ENCODE measurements around the gene ARL15. TPM values are rescaled to one million over a fixed set of nuclear protein-coding genes. Genes with fewer than 3 reads are reported as not detected.
"Not testable (repeated sequence)": the region's sequence is repeated elsewhere in the genome, so short reads cannot be mapped to it uniquely, and the experiment has no call there.

Gene ARL15
- total and polyA plus RNA-seq, 2 donors, result 25.4 to 91.4 TPM

- Histone ChIP-seq H3K27ac (ENCODE audit: low read depth) (no peak overlapping the region), H3K4me3 (ENCODE audit: low read depth, low read length) (no peak overlapping the region), H3K36me3 (ENCODE audit: insufficient read depth) (no peaks in the 10 kb centered on the region), H3K4me1 (ENCODE audit: insufficient read depth) (no peaks in the 10 kb centered on the region)
- no peak for DNase-seq (ENCODE audit: extremely low spot score)
- 73% methylated on average over 2 of the region's 2 CpGs for WGBS
These were observed 310.4 kb downstream of the ARL15 start for GRCh38 chr5:54000011-54000410.

- H3K27ac ChIP-seq (ENCODE audit: low read depth), result no peak overlapping the region
- no peak overlapping the region for H3K4me3 ChIP-seq (ENCODE audit: low read depth, low read length)
- WGBS, result 85% methylated on average over 5 of the region's 5 CpGs
- H3K36me3 ChIP-seq (ENCODE audit: insufficient read depth), result no peaks in the 10 kb centered on the region
- H3K4me1 ChIP-seq (ENCODE audit: insufficient read depth), result no peaks in the 10 kb centered on the region
- DNase-seq (ENCODE audit: extremely low spot score), result no peak
These were observed 312.4 kb downstream of the ARL15 start for GRCh38 chr5:53997736-53998627.

- Histone ChIP-seq H3K27ac (ENCODE audit: low read depth) (no peak overlapping the region), H3K4me3 (ENCODE audit: low read depth, low read length) (no peak overlapping the region), H3K36me3 (ENCODE audit: insufficient read depth) (no peaks in the 10 kb centered on the region), H3K4me1 (ENCODE audit: insufficient read depth) (no peaks in the 10 kb centered on the region)
- no peak for DNase-seq (ENCODE audit: extremely low spot score)
- 88% methylated on average over 4 of the region's 4 CpGs for WGBS
These were observed 314.4 kb downstream of the ARL15 start for GRCh38 chr5:53996008-53996407.

GRCh38 chr5:53994148-53994547 is 316.2 kb downstream of the ARL15 start:
- WGBS, result 83% methylated on average over 2 of the region's 2 CpGs
- Histone ChIP-seq H3K4me3 (ENCODE audit: low read depth, low read length) (no peak overlapping the region), H3K27ac (ENCODE audit: low read depth) (no peak overlapping the region), H3K36me3 (ENCODE audit: insufficient read depth) (no peaks in the 10 kb centered on the region), H3K4me1 (ENCODE audit: insufficient read depth) (no peaks in the 10 kb centered on the region)
- DNase-seq (ENCODE audit: extremely low spot score), result no peak

- WGBS, result 97% methylated on average over 4 of the region's 4 CpGs
- Histone ChIP-seq H3K36me3 (ENCODE audit: insufficient read depth) (no peaks in the 10 kb centered on the region), H3K27ac (ENCODE audit: low read depth) (no peak overlapping the region), H3K4me3 (ENCODE audit: low read depth, low read length) (no peak overlapping the region), H3K4me1 (ENCODE audit: insufficient read depth) (no peaks in the 10 kb centered on the region)
- DNase-seq (ENCODE audit: extremely low spot score), result no peak
These were observed 318.4 kb downstream of the ARL15 start for GRCh38 chr5:53991942-53992341.

- Histone ChIP-seq H3K36me3 (ENCODE audit: insufficient read depth) (no peaks in the 10 kb centered on the region), H3K4me3 (ENCODE audit: low read depth, low read length) (no peak overlapping the region), H3K4me1 (ENCODE audit: insufficient read depth) (no peaks in the 10 kb centered on the region), H3K27ac (ENCODE audit: low read depth) (no peak overlapping the region)
- no peak for DNase-seq (ENCODE audit: extremely low spot score)
- WGBS, result 82% methylated on average over 3 of the region's 3 CpGs
These were observed 323.3 kb downstream of the ARL15 start for GRCh38 chr5:53987101-53987500.

- Histone ChIP-seq H3K36me3 (ENCODE audit: insufficient read depth) (no peaks in the 10 kb centered on the region), H3K4me3 (ENCODE audit: low read depth, low read length) (no peak overlapping the region), H3K4me1 (ENCODE audit: insufficient read depth) (no peaks in the 10 kb centered on the region), H3K27ac (ENCODE audit: low read depth) (no peak overlapping the region)
- no peak for DNase-seq (ENCODE audit: extremely low spot score)
- 96% methylated on average over 5 of the region's 5 CpGs for WGBS
These were observed 324.6 kb downstream of the ARL15 start for GRCh38 chr5:53985796-53986195.

- H3K36me3 ChIP-seq (ENCODE audit: insufficient read depth), result no peaks in the 10 kb centered on the region
- H3K27ac ChIP-seq (ENCODE audit: low read depth), result no peak overlapping the region
- DNase-seq (ENCODE audit: extremely low spot score), result no peak
- no peaks in the 10 kb centered on the region for H3K4me1 ChIP-seq (ENCODE audit: insufficient read depth)
- WGBS, result 95% methylated on average over 1 of the region's 1 CpG
- no peak overlapping the region for H3K4me3 ChIP-seq (ENCODE audit: low read depth, low read length)
These were observed 325.4 kb downstream of the ARL15 start for GRCh38 chr5:53984971-53985370.

GRCh38 chr5:53983568-53984460 is 326.6 kb downstream of the ARL15 start:
- Histone ChIP-seq H3K4me1 (ENCODE audit: insufficient read depth) (no peaks in the 10 kb centered on the region), H3K36me3 (ENCODE audit: insufficient read depth) (no peaks in the 10 kb centered on the region), H3K27ac (ENCODE audit: low read depth) (no peak overlapping the region), H3K4me3 (ENCODE audit: low read depth, low read length) (no peak overlapping the region)
- 75% methylated on average over 10 of the region's 10 CpGs for WGBS
- no peak for DNase-seq (ENCODE audit: extremely low spot score)

GRCh38 chr5:53982319-53982718 is 328.1 kb downstream of the ARL15 start:
- 92% methylated on average over 2 of the region's 2 CpGs for WGBS
- not testable (repeated sequence) for DNase-seq (ENCODE audit: extremely low spot score); H3K27ac ChIP-seq (ENCODE audit: low read depth)

GRCh38 chr5:53980061-53980460 is 330.3 kb downstream of the ARL15 start:
- DNase-seq (ENCODE audit: extremely low spot score), result no peak
- Histone ChIP-seq H3K27ac (ENCODE audit: low read depth) (no peak overlapping the region), H3K4me1 (ENCODE audit: insufficient read depth) (no peaks in the 10 kb centered on the region)

More at GRCh38 chr5:53982319-53982718, 328.1 kb downstream of the ARL15 start:
- H3K4me3 ChIP-seq (ENCODE audit: low read depth, low read length); H3K4me1 ChIP-seq (ENCODE audit: insufficient read depth); H3K36me3 ChIP-seq (ENCODE audit: insufficient read depth): not testable (repeated sequence)

GRCh38 chr5:53974021-53974420 is 336.4 kb downstream of the ARL15 start:
- Histone ChIP-seq H3K27ac (ENCODE audit: low read depth) (no peak overlapping the region), H3K36me3 (ENCODE audit: insufficient read depth) (no peaks in the 10 kb centered on the region), H3K4me3 (ENCODE audit: low read depth, low read length) (no peak overlapping the region), H3K4me1 (ENCODE audit: insufficient read depth) (no peaks in the 10 kb centered on the region)
- WGBS, result 92% methylated on average over 1 of the region's 1 CpG
- no peak for DNase-seq (ENCODE audit: extremely low spot score)

More at GRCh38 chr5:53980061-53980460, 330.3 kb downstream of the ARL15 start:
- no peaks in the 10 kb centered on the region for H3K36me3 ChIP-seq (ENCODE audit: insufficient read depth)
- no peak overlapping the region for H3K4me3 ChIP-seq (ENCODE audit: low read depth, low read length)

GRCh38 chr5:53972314-53972713 is 338.1 kb downstream of the ARL15 start:
- Histone ChIP-seq H3K4me3 (ENCODE audit: low read depth, low read length) (no peak overlapping the region), H3K27ac (ENCODE audit: low read depth) (no peak overlapping the region), H3K36me3 (ENCODE audit: insufficient read depth) (no peaks in the 10 kb centered on the region), H3K4me1 (ENCODE audit: insufficient read depth) (no peaks in the 10 kb centered on the region)
- 94% methylated on average over 4 of the region's 4 CpGs for WGBS
- no peak for DNase-seq (ENCODE audit: extremely low spot score)

GRCh38 chr5:53971551-53971950 is 338.8 kb downstream of the ARL15 start:
- Histone ChIP-seq H3K4me1 (ENCODE audit: insufficient read depth) (no peaks in the 10 kb centered on the region), H3K36me3 (ENCODE audit: insufficient read depth) (no peaks in the 10 kb centered on the region), H3K4me3 (ENCODE audit: low read depth, low read length) (no peak overlapping the region), H3K27ac (ENCODE audit: low read depth) (no peak overlapping the region)
- no peak for DNase-seq (ENCODE audit: extremely low spot score)
